ENCODE results near the gene RIMBP2. TPM values are rescaled to one million over a fixed set of nuclear protein-coding genes. Genes with fewer than 3 reads are reported as not detected.

Gene RIMBP2
- polyA plus RNA-seq, 1 of the 3 experiments (the other 2 are of a cell fraction) = 0.90 TPM

DNA sequence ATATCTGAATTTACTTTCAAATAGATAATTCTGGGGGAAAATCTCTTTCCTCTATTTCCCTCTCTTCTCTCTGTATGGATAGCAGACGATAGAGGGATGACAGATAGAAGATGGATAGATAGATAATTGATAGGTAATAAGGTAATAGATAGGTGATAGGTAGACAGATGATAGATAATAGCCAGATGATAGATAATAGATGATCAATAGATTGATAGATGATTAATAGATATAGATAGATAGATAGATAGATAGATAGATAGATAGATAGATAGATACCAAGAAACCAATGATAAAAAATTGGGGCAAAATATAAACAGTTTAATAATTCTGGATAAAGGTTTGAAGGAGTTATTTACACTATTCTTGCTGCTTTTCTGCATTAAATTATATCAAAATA is 26.6 kb upstream of the RIMBP2 start:
- Histone ChIP-seq H3K4me2 (no peak overlapping the region), H3F3A (replicated peaks; ENCODE audit: insufficient read depth) (no peaks in the 10 kb centered on the region), H4K20me1 (ENCODE audit: insufficient read depth) (no peaks in the 10 kb centered on the region), H3K4me1 (ENCODE audit: control insufficient read depth in 1 of 2, insufficient read depth in 2 of 2, low read depth in 1 of 2, low read length in 1 of 2) (peaks cover 0 to 4% of the 10 kb centered on the region in 2 experiments; a peak in 1 of 4 replicates), H3K4me3 (ENCODE audit: low read depth in 2 of 2, low read length in 1 of 2) (no peak overlapping the region), H2AFZ (ENCODE audit: low read depth) (no peak overlapping the region), H3K36me3 (replicated peaks in 1 of 2; ENCODE audit: control insufficient read depth in 1 of 2, insufficient read depth in 2 of 2, low read length in 1 of 2) (no peaks in the 10 kb centered on the region), H3K27ac (ENCODE audit: low read depth in 2 of 2, low read length in 1 of 2) (no peak overlapping the region), H3K9me3 (no peaks in the 10 kb centered on the region), H3K9me2 (no peaks in the 10 kb centered on the region), H3K9ac (no peak overlapping the region), H3K79me2 (ENCODE audit: insufficient read depth) (no peaks in the 10 kb centered on the region), H3K27me3 (ENCODE audit: insufficient read depth) (no peaks in the 10 kb centered on the region)
- WGBS (ENCODE audit: low lambda C conversion rate) = 18% methylated on average over 1 of the region's 1 CpG
- DNase-seq = no peak
- POLR2A ChIA-PET = no interaction called here
- TF ChIP-seq, protein P1, sequence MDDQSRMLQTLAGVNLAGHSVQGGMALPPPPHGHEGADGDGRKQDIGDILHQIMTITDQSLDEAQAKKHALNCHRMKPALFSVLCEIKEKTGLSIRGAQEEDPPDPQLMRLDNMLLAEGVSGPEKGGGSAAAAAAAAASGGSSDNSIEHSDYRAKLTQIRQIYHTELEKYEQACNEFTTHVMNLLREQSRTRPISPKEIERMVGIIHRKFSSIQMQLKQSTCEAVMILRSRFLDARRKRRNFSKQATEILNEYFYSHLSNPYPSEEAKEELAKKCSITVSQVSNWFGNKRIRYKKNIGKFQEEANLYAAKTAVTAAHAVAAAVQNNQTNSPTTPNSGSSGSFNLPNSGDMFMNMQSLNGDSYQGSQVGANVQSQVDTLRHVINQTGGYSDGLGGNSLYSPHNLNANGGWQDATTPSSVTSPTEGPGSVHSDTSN (IDR thresholded peaks at IDR 0.05) = no peak
- TF ChIP-seq, protein P2, sequence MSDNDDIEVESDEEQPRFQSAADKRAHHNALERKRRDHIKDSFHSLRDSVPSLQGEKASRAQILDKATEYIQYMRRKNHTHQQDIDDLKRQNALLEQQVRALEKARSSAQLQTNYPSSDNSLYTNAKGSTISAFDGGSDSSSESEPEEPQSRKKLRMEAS (IDR thresholded peaks at IDR 0.05; ENCODE audit: low read depth) = no peak
- TF ChIP-seq ELF1 (IDR thresholded peaks at IDR 0.05) (no peak), TAF1 (IDR thresholded peaks at IDR 0.05; ENCODE audit: borderline replicate concordance, low read depth, low read length) (no peak), GABPA (IDR thresholded peaks at IDR 0.05; ENCODE audit: low read depth) (no peak), YY1 (IDR thresholded peaks at IDR 0.05; ENCODE audit: low read depth) (no peak), FOSL2 (IDR thresholded peaks at IDR 0.05; ENCODE audit: borderline replicate concordance, low read depth) (no peak), MEF2A (IDR thresholded peaks at IDR 0.05; ENCODE audit: borderline replicate concordance, low read depth) (no peak), EP300 (IDR thresholded peaks at IDR 0.05; ENCODE audit: borderline replicate concordance in 1 of 2, low read depth in 1 of 2, low read length in 1 of 2) (no peak), TEAD4 (IDR thresholded peaks at IDR 0.05; ENCODE audit: borderline replicate concordance, insufficient read depth) (no peak), NRF1 (IDR thresholded peaks at IDR 0.05; ENCODE audit: low read depth, low read length) (no peak), RCOR1 (IDR thresholded peaks at IDR 0.05; ENCODE audit: low read length) (no peak), EZH2phosphoT487 (IDR thresholded peaks at IDR 0.05; ENCODE audit: borderline replicate concordance, low read depth) (no peak)
- TF ChIP-seq, protein P3, sequence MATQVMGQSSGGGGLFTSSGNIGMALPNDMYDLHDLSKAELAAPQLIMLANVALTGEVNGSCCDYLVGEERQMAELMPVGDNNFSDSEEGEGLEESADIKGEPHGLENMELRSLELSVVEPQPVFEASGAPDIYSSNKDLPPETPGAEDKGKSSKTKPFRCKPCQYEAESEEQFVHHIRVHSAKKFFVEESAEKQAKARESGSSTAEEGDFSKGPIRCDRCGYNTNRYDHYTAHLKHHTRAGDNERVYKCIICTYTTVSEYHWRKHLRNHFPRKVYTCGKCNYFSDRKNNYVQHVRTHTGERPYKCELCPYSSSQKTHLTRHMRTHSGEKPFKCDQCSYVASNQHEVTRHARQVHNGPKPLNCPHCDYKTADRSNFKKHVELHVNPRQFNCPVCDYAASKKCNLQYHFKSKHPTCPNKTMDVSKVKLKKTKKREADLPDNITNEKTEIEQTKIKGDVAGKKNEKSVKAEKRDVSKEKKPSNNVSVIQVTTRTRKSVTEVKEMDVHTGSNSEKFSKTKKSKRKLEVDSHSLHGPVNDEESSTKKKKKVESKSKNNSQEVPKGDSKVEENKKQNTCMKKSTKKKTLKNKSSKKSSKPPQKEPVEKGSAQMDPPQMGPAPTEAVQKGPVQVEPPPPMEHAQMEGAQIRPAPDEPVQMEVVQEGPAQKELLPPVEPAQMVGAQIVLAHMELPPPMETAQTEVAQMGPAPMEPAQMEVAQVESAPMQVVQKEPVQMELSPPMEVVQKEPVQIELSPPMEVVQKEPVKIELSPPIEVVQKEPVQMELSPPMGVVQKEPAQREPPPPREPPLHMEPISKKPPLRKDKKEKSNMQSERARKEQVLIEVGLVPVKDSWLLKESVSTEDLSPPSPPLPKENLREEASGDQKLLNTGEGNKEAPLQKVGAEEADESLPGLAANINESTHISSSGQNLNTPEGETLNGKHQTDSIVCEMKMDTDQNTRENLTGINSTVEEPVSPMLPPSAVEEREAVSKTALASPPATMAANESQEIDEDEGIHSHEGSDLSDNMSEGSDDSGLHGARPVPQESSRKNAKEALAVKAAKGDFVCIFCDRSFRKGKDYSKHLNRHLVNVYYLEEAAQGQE (IDR thresholded peaks at IDR 0.05; ENCODE audit: low read depth, low read length) = no peak
- TF ChIP-seq, protein P4, sequence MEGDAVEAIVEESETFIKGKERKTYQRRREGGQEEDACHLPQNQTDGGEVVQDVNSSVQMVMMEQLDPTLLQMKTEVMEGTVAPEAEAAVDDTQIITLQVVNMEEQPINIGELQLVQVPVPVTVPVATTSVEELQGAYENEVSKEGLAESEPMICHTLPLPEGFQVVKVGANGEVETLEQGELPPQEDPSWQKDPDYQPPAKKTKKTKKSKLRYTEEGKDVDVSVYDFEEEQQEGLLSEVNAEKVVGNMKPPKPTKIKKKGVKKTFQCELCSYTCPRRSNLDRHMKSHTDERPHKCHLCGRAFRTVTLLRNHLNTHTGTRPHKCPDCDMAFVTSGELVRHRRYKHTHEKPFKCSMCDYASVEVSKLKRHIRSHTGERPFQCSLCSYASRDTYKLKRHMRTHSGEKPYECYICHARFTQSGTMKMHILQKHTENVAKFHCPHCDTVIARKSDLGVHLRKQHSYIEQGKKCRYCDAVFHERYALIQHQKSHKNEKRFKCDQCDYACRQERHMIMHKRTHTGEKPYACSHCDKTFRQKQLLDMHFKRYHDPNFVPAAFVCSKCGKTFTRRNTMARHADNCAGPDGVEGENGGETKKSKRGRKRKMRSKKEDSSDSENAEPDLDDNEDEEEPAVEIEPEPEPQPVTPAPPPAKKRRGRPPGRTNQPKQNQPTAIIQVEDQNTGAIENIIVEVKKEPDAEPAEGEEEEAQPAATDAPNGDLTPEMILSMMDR (IDR thresholded peaks at IDR 0.05) = no peak
- TF ChIP-seq, protein P5, sequence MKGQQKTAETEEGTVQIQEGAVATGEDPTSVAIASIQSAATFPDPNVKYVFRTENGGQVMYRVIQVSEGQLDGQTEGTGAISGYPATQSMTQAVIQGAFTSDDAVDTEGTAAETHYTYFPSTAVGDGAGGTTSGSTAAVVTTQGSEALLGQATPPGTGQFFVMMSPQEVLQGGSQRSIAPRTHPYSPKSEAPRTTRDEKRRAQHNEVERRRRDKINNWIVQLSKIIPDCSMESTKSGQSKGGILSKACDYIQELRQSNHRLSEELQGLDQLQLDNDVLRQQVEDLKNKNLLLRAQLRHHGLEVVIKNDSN (IDR thresholded peaks at IDR 0.05; ENCODE audit: borderline replicate concordance, low read depth) = no peak
- TF ChIP-seq, protein P6, sequence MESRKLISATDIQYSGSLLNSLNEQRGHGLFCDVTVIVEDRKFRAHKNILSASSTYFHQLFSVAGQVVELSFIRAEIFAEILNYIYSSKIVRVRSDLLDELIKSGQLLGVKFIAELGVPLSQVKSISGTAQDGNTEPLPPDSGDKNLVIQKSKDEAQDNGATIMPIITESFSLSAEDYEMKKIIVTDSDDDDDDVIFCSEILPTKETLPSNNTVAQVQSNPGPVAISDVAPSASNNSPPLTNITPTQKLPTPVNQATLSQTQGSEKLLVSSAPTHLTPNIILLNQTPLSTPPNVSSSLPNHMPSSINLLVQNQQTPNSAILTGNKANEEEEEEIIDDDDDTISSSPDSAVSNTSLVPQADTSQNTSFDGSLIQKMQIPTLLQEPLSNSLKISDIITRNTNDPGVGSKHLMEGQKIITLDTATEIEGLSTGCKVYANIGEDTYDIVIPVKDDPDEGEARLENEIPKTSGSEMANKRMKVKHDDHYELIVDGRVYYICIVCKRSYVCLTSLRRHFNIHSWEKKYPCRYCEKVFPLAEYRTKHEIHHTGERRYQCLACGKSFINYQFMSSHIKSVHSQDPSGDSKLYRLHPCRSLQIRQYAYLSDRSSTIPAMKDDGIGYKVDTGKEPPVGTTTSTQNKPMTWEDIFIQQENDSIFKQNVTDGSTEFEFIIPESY (IDR thresholded peaks at IDR 0.05; ENCODE audit: borderline replicate concordance, low read depth) = no peak
- TF ChIP-seq, protein P7, sequence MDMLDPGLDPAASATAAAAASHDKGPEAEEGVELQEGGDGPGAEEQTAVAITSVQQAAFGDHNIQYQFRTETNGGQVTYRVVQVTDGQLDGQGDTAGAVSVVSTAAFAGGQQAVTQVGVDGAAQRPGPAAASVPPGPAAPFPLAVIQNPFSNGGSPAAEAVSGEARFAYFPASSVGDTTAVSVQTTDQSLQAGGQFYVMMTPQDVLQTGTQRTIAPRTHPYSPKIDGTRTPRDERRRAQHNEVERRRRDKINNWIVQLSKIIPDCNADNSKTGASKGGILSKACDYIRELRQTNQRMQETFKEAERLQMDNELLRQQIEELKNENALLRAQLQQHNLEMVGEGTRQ (IDR thresholded peaks at IDR 0.05; ENCODE audit: borderline replicate concordance, low read depth, low read length) = no peak
- CTCF ChIA-PET = interaction anchor here (1.6 kb wide), 1 partner anchor 10 kb away, joined by 6 read pairs; no protein-coding TSS in a partner anchor

Measured in SK-N-SH (cell line).